Tibial artery (tissue), 4 donors: ENCODE data around the gene CYCS.

Experiments
- DNase-seq, 2 donors: peaks; one replicate each; pipeline ENCODE4 v3.0.0-alpha.2; 2019
- H3K27ac ChIP-seq, 2 donors: fragments of 200-600 bp; sonication (generic) in 1 of 2; 1 replicate in 1 of 2; 2 replicates in 1 of 2; pipeline ENCODE4 v1.5.1; 2018 to 2019; ENCODE audit warnings: mild to moderate bottlenecking in 1 of 2
- H3K27me3 ChIP-seq, 2 donors: fragments of 200-600 bp; sonication (generic) in 1 of 2; one replicate each; pipeline versions ENCODE4 v1.5.1 to v1.6.0; 2016 to 2019
- H3K36me3 ChIP-seq, 3 donors: fragments of 200-600 bp; sonication (generic) in 2 of 3; one replicate each; pipeline ENCODE4 v1.5.1; 2016 to 2019; ENCODE audit warnings: mild to moderate bottlenecking in 2 of 3
- H3K4me1 ChIP-seq, 4 donors: fragments of 200-600 bp; sonication (generic) in 2 of 4; 1 replicate in 3 of 4; 2 replicates in 1 of 4; pipeline ENCODE4 v1.5.1; 2016 to 2019
- H3K4me3 ChIP-seq, 2 donors: fragments of 200-600 bp; sonication (generic) in 1 of 2; 1 replicate in 1 of 2; 2 replicates in 1 of 2; pipeline ENCODE4 v1.5.1; 2018 to 2019; ENCODE audit warnings: mild to moderate bottlenecking in 2 of 2
- H3K9me3 ChIP-seq, 3 donors: fragments of 200-600 bp; sonication (generic) in 1 of 3; one replicate each; pipeline ENCODE4 v1.5.1; 2016 to 2019
- intact Hi-C: fragments of 100-400 bp; cut with DNase I; formaldehyde crosslinking; loops from one replicate; pipeline ENCODE4 v1.15.0; 2023; ENCODE audit warnings: low total_unique reads
- TF ChIP-seq, protein P1 (sequence below), 2 experiments: fragments of 200-600 bp in 1 of 2; fragments of 450-650 bp in 1 of 2; IDR thresholded peaks; one replicate each; pipeline ENCODE4 v1.5.1; 2017 to 2019; ENCODE audit warnings: antibody characterized with exemption in 2 of 2, mild to moderate bottlenecking in 1 of 2, moderate library complexity in 1 of 2

CYCS gene

DNA sequence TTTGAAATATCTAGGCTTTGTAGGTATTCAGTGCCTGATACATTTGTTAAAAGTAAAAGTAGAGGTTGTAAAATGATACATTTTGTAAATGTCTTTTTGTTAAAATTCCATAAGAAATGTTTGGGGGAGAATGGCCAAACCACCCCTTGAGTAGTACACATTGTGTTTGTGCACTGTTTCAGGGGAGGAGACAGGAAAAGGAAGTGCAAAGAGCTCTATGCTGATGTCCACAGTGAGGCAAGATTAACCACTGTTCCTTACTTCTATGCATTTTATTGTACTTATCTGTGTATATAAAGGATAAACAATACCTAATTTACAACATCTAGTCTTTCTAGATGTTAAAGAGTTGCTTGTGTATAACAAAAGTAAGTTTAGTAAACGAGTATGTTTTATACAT lies 7.4 kb upstream of the CYCS start:
- intact Hi-C loops = no loop called here
- Histone ChIP-seq H3K36me3 (peaks cover 0 to 6% (median 0%) of the 10 kb centered on the region in 3 donors), H3K27ac (no peak overlapping the region), H3K9me3 (no peaks in the 10 kb centered on the region), H3K27me3 (no peaks in the 10 kb centered on the region), H3K4me3 (no peak overlapping the region), H3K4me1 (no peaks in the 10 kb centered on the region)
- no peak for DNase-seq
- TF ChIP-seq, protein P1, sequence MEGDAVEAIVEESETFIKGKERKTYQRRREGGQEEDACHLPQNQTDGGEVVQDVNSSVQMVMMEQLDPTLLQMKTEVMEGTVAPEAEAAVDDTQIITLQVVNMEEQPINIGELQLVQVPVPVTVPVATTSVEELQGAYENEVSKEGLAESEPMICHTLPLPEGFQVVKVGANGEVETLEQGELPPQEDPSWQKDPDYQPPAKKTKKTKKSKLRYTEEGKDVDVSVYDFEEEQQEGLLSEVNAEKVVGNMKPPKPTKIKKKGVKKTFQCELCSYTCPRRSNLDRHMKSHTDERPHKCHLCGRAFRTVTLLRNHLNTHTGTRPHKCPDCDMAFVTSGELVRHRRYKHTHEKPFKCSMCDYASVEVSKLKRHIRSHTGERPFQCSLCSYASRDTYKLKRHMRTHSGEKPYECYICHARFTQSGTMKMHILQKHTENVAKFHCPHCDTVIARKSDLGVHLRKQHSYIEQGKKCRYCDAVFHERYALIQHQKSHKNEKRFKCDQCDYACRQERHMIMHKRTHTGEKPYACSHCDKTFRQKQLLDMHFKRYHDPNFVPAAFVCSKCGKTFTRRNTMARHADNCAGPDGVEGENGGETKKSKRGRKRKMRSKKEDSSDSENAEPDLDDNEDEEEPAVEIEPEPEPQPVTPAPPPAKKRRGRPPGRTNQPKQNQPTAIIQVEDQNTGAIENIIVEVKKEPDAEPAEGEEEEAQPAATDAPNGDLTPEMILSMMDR (IDR thresholded peaks at IDR 0.05) = no peak

DNA sequence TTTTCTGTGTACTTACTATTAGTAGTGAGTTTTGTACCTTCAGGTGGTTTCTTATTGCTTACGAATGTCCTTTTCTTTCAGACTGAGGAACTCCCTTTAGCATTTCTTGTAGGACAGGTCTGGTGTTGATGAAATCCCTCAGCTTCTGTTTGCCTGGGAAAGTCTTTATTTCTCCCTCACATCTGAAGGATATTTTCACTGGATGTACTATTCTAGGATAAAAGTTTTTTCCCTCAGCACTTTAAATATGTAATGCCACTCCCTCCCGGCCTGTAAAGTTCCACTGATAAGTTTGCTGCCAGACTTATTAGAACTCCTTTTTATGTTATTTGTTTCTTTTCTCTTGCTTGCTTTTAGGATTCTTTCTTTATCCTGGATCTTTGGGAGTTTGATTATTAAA lies 1.7 kb upstream of the CYCS start:
- Histone ChIP-seq H3K36me3 (peaks cover 0 to 8% (median 8%) of the 10 kb centered on the region in 3 donors), H3K27me3 (no peaks in the 10 kb centered on the region), H3K27ac (peak overlapping the region in 1 of 2 donors; percentile 97), H3K4me3 (no peak overlapping the region), H3K9me3 (no peaks in the 10 kb centered on the region), H3K4me1 (peaks cover 0 to 11% (median 6%) of the 10 kb centered on the region in 4 donors)
- intact Hi-C loops = loop anchor here (10.0 kb wide), 1 partner anchor 1872 kb away; no protein-coding TSS in a partner anchor
- TF ChIP-seq, protein P1 (IDR thresholded peaks at IDR 0.05) = no peak
- no peak for DNase-seq

DNA sequence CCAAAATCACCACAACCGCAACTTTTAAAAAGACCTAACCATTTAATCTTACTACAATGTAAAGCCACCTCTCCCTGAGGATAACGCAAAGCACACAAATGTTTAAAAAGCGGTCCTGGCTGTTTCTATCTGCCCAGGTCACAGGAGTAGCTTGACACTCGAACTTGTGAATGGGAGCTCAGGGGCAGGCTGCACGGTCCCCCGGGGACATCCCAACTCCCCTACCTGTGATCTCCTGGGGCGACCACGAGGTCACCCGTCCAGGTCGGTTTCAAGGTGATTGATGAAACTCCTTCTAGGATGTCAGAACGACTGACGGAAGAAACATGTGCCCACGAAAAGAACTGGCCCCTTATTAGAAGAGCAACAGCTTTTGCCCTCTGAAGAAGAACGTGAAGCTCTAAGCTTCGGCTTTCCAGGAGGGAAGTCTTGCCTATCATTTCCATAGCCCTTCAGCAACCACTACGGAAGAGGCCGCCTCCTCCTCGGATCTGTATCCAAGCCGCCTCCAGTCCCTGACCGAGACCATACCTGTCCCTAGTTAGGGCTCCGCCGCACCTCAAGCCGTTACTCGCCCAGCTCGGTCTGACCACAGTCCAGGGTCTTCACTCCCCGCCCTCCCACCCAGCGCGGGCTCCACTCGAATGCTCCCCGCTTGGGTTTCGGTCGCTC lies 459 bp downstream of the CYCS start:
- TF ChIP-seq, protein P1 (IDR thresholded peaks at IDR 0.05) = no peak
- H3K4me3 ChIP-seq = peak overlapping the region; percentile 90
- peak overlapping the region; percentile 95 to 97 for H3K27ac ChIP-seq
- peaks cover 0 to 11% (median 6%) of the 10 kb centered on the region in 4 donors for H3K4me1 ChIP-seq
- H3K36me3 ChIP-seq = peaks cover 16 to 29% (median 26%) of the 10 kb centered on the region in 3 donors
- H3K9me3 ChIP-seq = no peaks in the 10 kb centered on the region
- DNase-seq = no peak
- intact Hi-C loops = loop anchor here (10.0 kb wide), 1 partner anchor 1870 kb away; no protein-coding TSS in a partner anchor
- H3K27me3 ChIP-seq = no peaks in the 10 kb centered on the region

DNA sequence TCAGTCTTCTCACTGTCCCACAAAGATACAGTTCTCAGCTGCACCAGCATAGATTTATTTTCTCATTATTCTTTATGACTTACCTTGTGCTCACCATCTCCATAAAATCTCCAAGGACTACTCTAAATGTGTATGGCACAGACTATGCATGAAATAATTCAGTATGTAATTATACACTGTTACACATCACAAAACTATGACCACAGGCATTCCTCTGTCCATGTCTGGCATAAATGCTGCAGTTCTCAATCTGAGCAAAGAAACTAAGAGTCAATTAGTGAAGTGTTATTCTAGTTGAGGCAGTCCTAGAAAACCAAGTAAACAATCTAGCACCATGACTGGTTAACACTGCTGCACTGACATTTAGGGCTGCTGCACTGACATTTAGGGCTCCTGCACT lies 2.7 kb downstream of the CYCS start:
- Histone ChIP-seq H3K9me3 (no peaks in the 10 kb centered on the region), H3K4me1 (peaks cover 0 to 11% (median 6%) of the 10 kb centered on the region in 4 donors), H3K4me3 (no peak overlapping the region), H3K27me3 (no peaks in the 10 kb centered on the region), H3K27ac (no peak overlapping the region), H3K36me3 (peaks cover 19 to 37% (median 26%) of the 10 kb centered on the region in 3 donors)
- TF ChIP-seq, protein P1 (IDR thresholded peaks at IDR 0.05) = no peak
- DNase-seq = no peak
- intact Hi-C loops = loop anchor here (10.0 kb wide), 1 partner anchor 1868 kb away; no protein-coding TSS in a partner anchor

DNA sequence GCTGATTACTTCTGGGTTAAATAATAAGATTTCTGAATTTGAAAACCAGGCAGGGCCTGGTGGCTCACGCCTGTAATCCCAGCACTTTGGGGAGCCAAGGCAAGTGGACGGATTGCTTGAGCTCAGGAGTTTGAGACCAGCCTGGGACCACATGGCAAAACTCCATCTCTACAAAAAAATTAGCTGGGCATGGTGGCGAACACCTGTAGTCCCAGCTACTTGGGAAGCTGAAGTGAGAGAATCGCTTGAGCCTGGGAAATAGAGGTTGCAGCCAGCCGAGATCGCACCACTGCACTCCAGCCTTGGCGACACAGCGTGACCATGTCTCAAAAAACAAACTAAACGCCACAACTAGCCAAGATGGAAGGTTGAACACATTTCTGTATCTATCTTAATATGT lies 3.5 kb downstream of the CYCS start:
- intact Hi-C loops = loop anchor here (10.0 kb wide), 1 partner anchor 1867 kb away; no protein-coding TSS in a partner anchor
- TF ChIP-seq, protein P1 (IDR thresholded peaks at IDR 0.05) = no peak
- no peaks in the 10 kb centered on the region for H3K9me3 ChIP-seq
- H3K4me3 ChIP-seq = no peak overlapping the region
- no peak overlapping the region for H3K27ac ChIP-seq
- no peak for DNase-seq
- peaks cover 0 to 11% (median 6%) of the 10 kb centered on the region in 4 donors for H3K4me1 ChIP-seq
- H3K36me3 ChIP-seq = peaks cover 19 to 37% (median 26%) of the 10 kb centered on the region in 3 donors
- no peaks in the 10 kb centered on the region for H3K27me3 ChIP-seq
